HG02840 (cell line): Measurements from ENCODE around the gene AJAP1.

ENCODE experiments used
- ATAC-seq: cut with Tn5 transposase; IDR thresholded peaks from one replicate; pipeline ENCODE4 v1.9.1; 2021; ENCODE audit warnings: mild to moderate bottlenecking, moderate library complexity, moderate number of reproducible peaks; ENCODE audit not compliant: unreplicated experiment, low FRiP score

AJAP1 gene

GRCh38 chr1:4797429-4797828 is 143.0 kb downstream of the AJAP1 start:
- ATAC-seq, result no peak

- ATAC-seq, result no peak
Observed at GRCh38 chr1:4801192-4801924, 146.9 kb downstream of the AJAP1 start.

- no peak for ATAC-seq
Observed at GRCh38 chr1:4802024-4802423, 147.6 kb downstream of the AJAP1 start.

DNA sequence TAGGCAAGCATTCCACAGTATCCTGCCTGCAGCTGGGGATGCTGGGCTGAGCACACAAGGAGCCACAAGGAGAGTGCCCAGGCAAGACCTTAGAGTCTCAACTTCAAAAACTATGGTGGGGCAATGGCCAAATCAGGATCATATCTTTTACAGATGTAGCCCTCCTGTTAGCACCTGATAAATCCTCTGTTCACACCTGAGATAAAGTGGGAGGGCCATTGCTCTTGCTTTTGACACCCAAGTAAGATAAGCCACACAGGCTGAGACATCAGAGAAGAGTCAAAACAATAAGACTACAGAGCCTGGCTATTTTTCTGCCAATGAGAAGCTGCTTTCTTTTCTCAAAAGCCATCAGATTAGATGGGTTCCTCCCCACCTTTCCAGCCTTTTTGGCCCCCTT is 148.9 kb downstream of the AJAP1 start:
- no peak for ATAC-seq

- no peak for ATAC-seq
Observed at GRCh38 chr1:4805987-4806386, 151.6 kb downstream of the AJAP1 start.

GRCh38 chr1:4820543-4820942 is 166.1 kb downstream of the AJAP1 start:
- ATAC-seq, result no peak

- no peak for ATAC-seq
Observed at GRCh38 chr1:4825800-4826450, 171.5 kb downstream of the AJAP1 start.

DNA sequence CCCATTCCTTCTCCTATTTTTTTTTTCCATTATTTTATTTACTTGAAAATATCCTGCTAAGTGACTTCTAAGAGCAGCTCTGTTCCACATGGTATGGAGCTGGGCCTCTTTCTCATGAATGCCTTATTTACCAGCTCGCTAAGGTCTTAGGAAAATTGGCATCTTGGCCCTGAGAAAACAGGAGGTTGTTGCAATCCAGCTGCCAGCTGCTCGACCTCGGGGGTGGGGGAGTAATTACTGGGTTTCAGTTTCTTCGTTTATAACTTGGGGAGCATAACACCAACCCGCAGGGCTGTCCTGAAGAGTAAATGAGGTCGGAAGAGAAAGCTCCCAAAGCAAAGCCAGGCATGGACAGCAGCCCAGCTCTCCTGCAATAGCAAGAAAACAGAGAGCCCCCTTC is 176.3 kb downstream of the AJAP1 start:
- no peak for ATAC-seq

DNA sequence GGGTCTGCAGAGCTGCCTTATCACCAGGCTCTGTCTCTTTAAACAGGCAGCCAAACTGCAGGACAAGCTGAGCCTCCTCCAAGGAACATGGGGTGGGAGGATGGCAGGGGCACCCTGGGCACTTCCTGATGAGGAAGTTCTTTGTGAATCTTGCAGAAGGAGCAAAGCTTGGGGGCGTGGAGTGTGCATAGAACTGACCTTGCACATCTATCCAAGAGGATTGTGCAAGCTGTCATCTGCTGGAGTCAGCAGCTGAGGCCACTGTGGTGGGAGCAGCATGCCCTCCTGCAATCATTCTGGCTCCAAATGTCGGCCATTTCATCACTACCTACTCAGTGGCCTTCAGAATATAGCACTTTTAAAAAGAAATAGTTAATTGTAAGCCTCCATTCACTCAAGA is 182.2 kb downstream of the AJAP1 start:
- no peak for ATAC-seq

DNA sequence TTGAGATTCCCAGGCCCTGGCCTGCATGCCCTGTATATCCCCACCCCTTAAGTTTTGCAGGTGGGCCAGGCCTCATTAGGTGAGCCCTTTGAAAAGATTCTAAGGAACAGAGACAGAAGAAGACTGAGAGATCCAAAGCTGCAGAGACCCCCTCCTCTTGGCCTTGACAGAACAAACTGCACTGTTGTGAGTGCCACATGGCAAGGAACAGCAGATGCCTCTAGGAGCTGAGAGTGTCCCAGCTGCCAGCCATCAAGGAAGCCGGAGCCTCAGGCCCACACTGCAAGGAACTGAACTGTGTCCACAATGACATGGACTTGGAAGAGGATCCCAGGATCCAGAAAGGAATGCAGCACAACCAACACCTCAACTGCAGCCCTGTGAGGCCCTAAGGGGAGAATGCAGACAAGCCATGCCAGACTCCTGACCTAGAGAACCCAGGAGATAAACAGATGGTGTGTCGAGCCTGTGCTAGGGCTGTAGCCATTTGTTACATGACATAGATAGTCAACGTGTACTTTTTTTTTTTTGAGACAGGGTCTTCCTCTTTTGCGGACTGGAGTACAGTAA is 182.7 kb downstream of the AJAP1 start:
- no peak for ATAC-seq

GRCh38 chr1:4837752-4838151 is 183.3 kb downstream of the AJAP1 start:
- ATAC-seq, result no peak

DNA sequence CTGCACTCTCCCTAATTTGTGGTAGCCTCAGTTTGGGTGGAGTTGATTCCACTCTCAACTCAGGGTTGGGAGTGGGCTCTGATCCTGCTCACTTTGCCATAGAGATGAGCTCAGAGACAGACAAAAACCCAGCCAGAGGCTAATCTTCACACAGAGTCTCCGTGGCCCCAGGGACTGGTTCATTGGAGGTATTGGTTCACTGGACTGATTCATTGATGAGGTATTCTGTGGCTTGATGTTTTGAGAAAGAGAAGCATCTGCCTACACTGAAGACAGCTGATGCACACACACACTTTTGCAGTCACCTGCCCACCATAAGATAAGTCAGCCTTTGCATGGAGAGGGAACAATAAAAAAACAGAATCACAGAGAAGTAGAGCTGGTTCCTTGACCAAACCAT is 183.8 kb downstream of the AJAP1 start:
- no peak for ATAC-seq
